ENCODE data around the gene HYAL3. TPM values are rescaled to one million over a fixed set of nuclear protein-coding genes. Genes with fewer than 3 reads are reported as not detected.

HYAL3 gene, protein sequence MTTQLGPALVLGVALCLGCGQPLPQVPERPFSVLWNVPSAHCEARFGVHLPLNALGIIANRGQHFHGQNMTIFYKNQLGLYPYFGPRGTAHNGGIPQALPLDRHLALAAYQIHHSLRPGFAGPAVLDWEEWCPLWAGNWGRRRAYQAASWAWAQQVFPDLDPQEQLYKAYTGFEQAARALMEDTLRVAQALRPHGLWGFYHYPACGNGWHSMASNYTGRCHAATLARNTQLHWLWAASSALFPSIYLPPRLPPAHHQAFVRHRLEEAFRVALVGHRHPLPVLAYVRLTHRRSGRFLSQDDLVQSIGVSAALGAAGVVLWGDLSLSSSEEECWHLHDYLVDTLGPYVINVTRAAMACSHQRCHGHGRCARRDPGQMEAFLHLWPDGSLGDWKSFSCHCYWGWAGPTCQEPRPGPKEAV
- 8.1 TPM for total RNA-seq

DNA sequence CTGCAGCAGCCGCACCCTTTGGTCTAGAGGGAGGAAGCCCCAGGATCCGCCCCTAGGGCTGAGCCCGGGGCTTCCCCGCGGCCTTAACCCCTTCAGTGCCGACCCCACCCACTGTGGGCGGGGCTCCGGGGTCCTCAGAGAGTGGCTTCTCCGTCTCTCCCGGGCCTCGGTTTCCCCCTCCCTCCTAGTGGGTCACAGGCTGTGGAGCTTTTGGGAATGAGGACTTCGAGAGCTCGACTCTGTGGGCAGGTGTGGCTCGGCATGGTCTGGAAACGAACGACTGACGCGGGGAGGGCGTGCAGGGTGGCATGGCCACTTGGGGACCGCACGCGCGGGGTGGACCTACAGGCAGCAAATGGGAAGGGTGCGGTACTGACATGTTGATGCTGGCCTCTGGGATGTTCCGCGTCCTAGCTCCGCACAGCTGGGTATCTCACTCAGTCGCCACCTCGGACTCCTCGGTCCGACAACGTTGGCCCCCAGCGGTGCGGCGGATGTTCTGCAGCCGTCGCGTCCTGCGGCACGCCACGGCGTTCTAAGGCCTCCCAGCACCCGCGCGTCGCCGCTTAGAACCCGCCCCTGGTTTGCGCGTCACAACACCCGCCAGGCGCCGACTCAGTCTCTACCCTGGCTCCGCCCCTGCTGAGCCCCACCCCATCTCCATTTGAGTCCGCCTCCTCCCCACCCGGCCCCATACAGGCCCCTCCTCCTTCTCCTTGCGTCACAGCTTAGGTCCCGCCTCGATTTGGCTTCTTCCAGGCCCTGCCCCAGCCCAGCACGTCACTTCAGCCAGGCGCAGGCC is at the start of gene HYAL3, which contains the start of gene NAA80:
Gene HYAL3, minus strand, starts transcription at position 570 of the 802 bp plus-strand sequence. CDS start 3,803 bp downstream, outside the sequence.
Gene NAA80, minus strand, starts transcription at position 570 of the 802 bp plus-strand sequence. CDS start 1,942 bp downstream, outside the sequence.
- peak; percentile 100 for DNase-seq (ENCODE audit: extremely low spot score in 2 of 2)
- Histone ChIP-seq H3K27me3 (no peaks in the 10 kb centered on the region), H3K36me3 (peaks cover 0 to 5% of the 10 kb centered on the region in 2 donors), H3K4me1 (peaks cover 55% of the 10 kb centered on the region), H3K4me3 (peak within 1 kb of the TSS; percentile 61 to 90), H3K27ac (peak within 1 kb of the TSS; percentile 91), H3K9me3 (no peaks in the 10 kb centered on the region)
- intact Hi-C loops (cut with DNase I), result loop anchor here (2.0 kb wide), 1 partner anchor 24 kb away; the partner anchor contains the start of gene HYAL2
- TF ChIP-seq, protein P1, sequence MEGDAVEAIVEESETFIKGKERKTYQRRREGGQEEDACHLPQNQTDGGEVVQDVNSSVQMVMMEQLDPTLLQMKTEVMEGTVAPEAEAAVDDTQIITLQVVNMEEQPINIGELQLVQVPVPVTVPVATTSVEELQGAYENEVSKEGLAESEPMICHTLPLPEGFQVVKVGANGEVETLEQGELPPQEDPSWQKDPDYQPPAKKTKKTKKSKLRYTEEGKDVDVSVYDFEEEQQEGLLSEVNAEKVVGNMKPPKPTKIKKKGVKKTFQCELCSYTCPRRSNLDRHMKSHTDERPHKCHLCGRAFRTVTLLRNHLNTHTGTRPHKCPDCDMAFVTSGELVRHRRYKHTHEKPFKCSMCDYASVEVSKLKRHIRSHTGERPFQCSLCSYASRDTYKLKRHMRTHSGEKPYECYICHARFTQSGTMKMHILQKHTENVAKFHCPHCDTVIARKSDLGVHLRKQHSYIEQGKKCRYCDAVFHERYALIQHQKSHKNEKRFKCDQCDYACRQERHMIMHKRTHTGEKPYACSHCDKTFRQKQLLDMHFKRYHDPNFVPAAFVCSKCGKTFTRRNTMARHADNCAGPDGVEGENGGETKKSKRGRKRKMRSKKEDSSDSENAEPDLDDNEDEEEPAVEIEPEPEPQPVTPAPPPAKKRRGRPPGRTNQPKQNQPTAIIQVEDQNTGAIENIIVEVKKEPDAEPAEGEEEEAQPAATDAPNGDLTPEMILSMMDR (IDR thresholded peaks at IDR 0.05), result peak in 1 of 3 experiments; percentile 50
- TF ChIP-seq POLR2AphosphoS5 (IDR thresholded peaks at IDR 0.05; ENCODE audit: insufficient read depth in 1 of 2, low read depth in 1 of 2), result peak in 1 of 2 donors; percentile 99
- peak in 1 of 2 donors; percentile 96 for TF ChIP-seq POLR2A (IDR thresholded peaks at IDR 0.05)

DNA sequence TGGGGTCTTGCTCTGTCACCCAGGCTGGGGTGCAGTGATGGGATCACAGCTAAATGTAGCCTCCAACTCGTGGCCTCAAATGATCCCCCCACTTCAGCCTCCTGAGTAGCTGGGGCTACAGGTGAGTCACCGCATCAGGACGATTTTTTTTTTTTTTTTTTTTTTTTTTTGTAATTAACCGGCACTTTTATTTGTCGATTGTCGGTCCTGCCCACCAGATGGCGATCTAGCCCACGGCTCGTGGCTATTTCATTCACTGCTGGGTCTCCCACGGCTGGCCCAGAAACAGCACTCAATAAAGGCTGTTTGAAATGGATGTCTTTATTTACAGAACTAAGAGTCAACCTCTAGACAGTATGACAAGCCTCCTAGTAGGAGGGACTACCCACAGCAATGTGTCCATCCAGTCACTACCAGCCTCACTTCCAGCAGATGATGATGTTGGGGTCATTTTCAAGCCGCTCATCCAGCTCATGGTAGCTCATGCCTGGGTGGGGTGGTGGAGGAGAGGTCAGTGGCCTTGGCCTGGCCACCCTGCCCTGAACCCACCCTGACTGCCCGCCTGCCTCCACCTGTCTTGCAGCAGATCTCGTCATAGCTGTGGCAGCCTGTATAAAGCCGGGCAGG is 48.1 kb upstream of the HYAL3 start:
- Histone ChIP-seq H3K27me3 (no peaks in the 10 kb centered on the region), H3K9me3 (no peaks in the 10 kb centered on the region), H3K4me3 (no peak overlapping the region), H3K36me3 (peaks cover 0 to 8% of the 10 kb centered on the region in 2 donors), H3K27ac (no peak overlapping the region), H3K4me1 (peaks cover 41% of the 10 kb centered on the region)
- intact Hi-C loops (cut with DNase I), result no loop called here
- DNase-seq (ENCODE audit: extremely low spot score in 2 of 2), result no peak
- TF ChIP-seq POLR2A (IDR thresholded peaks at IDR 0.05) (no peak), POLR2AphosphoS5 (IDR thresholded peaks at IDR 0.05; ENCODE audit: insufficient read depth in 1 of 2, low read depth in 1 of 2) (no peak)
- TF ChIP-seq, protein P1 (IDR thresholded peaks at IDR 0.05), result peak in 1 of 3 experiments; percentile 28

DNA sequence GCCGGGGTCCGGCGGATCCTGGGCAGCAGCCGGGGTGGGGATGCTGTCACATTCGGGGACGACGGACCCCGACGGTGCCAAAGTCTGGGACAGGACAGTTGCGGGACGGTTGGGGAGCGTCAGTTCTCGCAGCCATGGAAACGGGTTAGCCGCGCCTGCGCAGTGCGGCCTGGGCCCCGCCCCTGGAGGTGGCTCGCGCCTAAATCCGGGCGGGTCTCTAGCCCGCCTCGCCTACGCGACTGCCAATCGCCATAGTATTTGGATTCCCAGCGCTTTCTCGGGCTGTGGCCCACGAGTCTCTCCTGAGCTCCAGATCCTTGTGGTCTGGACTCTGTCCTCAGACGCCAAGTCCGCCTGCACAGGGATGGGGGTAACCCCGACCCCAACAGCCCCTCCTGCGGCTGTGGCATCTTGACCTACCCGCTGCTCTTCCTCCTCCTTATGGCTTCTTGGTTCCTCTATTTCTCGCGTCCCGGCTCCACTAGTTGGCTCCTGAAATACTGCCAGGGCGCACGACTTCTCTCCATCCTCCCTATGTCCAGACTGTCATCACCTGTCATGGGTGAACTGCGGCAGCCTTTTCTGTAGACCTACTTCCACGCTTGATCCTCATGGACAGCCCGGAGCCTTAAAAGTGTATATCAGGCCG is 46.5 kb upstream of the HYAL3 start, which contains the start of gene ZMYND10:
Gene ZMYND10, minus strand, starts transcription at position 147 of the 649 bp plus-strand sequence. CDS start 153 bp downstream, outside the sequence.
- DNase-seq (ENCODE audit: extremely low spot score in 2 of 2), result no peak
- peaks cover 42% of the 10 kb centered on the region for H3K4me1 ChIP-seq
- no peaks in the 10 kb centered on the region for H3K9me3 ChIP-seq
- H3K36me3 ChIP-seq, result peaks cover 0 to 8% of the 10 kb centered on the region in 2 donors
- TF ChIP-seq POLR2AphosphoS5 (IDR thresholded peaks at IDR 0.05; ENCODE audit: insufficient read depth in 1 of 2, low read depth in 1 of 2) (no peak), POLR2A (IDR thresholded peaks at IDR 0.05) (no peak)
- TF ChIP-seq, protein P1 (IDR thresholded peaks at IDR 0.05), result no peak
- H3K4me3 ChIP-seq, result peak within 1 kb of the TSS; percentile 32 to 47
- no peak within 1 kb of the TSS for H3K27ac ChIP-seq
- no peaks in the 10 kb centered on the region for H3K27me3 ChIP-seq
- intact Hi-C loops (cut with DNase I), result no loop called here

DNA sequence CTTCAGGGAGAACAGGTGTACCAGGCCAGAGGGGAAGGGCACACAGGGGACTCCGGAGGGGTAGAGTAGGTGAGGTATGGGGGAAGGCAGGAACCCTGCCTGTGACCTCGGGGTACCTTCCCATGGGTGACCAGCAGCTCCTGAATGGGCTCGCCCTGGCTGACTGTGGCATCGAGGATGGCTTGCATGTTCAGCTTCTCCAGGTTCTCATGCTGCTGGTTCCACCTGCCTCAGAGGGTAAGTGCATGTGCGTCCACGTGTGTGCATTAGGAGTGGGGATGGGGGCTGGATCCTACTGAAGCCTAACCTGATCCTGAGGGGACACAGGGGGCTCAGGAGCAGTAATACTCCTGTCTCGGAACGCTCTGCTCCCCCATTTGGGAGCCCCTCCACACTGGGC is 45.8 kb upstream of the HYAL3 start:
- no peak for TF ChIP-seq POLR2A (IDR thresholded peaks at IDR 0.05)
- TF ChIP-seq, protein P1 (IDR thresholded peaks at IDR 0.05), result no peak
- TF ChIP-seq POLR2AphosphoS5 (IDR thresholded peaks at IDR 0.05; ENCODE audit: insufficient read depth in 1 of 2, low read depth in 1 of 2), result no peak
- Histone ChIP-seq H3K27ac (no peak overlapping the region), H3K4me1 (peaks cover 43% of the 10 kb centered on the region), H3K27me3 (no peaks in the 10 kb centered on the region), H3K36me3 (peaks cover 0 to 8% of the 10 kb centered on the region in 2 donors), H3K9me3 (no peaks in the 10 kb centered on the region), H3K4me3 (peak overlapping the region; percentile 32 to 47)
- intact Hi-C loops (cut with DNase I), result no loop called here
- no peak for DNase-seq (ENCODE audit: extremely low spot score in 2 of 2)

Measured in vagina (tissue), 2 donors.